HepG2 (cell line): ENCODE data around the gene LRRC40. TPM values are rescaled to one million over a fixed set of nuclear protein-coding genes. Genes with fewer than 3 reads are reported as not detected.
A peak's percentile ranks its signal among the peaks of the same experiment; 100 is the strongest.

Experiments
- ATAC-seq: fragments of 200-7000 bp; cut with Tn5 transposase; 3 replicates; pipeline ENCODE4 v1.9.1; 2020; ENCODE audit warnings: mild to moderate bottlenecking, moderate library complexity
- BruUV-seq: library from RNA; stranded (reverse); fragments of 400-500 nt; replicated peaks from 2 replicates; lab custom pipeline; 2021; lab: Mats Ljungman, UMichigan
- CTCF ChIA-PET: fragments of 300-600 bp; formaldehyde crosslinking; extraction: SDS; loops from one replicate; lab custom pipeline; 2021; ENCODE audit warnings: low total read pairs, inconsistent platforms, low intra/inter-chr PET ratio; lab: Yijun Ruan, JAX
- POLR2A ChIA-PET: fragments of 350-600 bp; sonication (Branson Sonifier 250); formaldehyde crosslinking; loops from one replicate; lab custom pipeline; 2020; ENCODE audit warnings: antibody characterized with exemption, inconsistent platforms; lab: Yijun Ruan, JAX
- DNase-seq: peaks from one replicate; pipeline ENCODE4 v3.0.0-alpha.2; 2015; ENCODE audit warnings: low spot score
- FAIRE-seq: peaks from 3 replicates; lab custom pipeline; 2011; peaks lifted over from hg19 to GRCh38; lab: Jason Lieb, UNC
- H2AFZ ChIP-seq: one replicate; pipeline ENCODE4 v1.6.1; 2011; ENCODE audit warnings: low read length, inconsistent platforms
- H3K27ac ChIP-seq: fragments of 300-600 bp; 3 replicates; pipeline ENCODE4 v1.8.0; 2011; ENCODE audit warnings: mixed run types, mild to moderate bottlenecking, mixed read lengths, low read length, inconsistent platforms; ENCODE audit not compliant: insufficient read depth; ENCODE audit errors: extremely low read length
- H3K27me3 ChIP-seq, 2 experiments: fragments of 200-600 bp in 1 of 2; 2 replicates in 1 of 2; 3 replicates in 1 of 2; pipeline versions ENCODE4 v1.6.0 to v1.8.0; 2011; ENCODE audit warnings: low read length in 2 of 2, mild to moderate bottlenecking in 2 of 2, moderate library complexity in 2 of 2, inconsistent platforms in 1 of 2; ENCODE audit not compliant: insufficient read depth in 2 of 2, control insufficient read depth in 1 of 2
- H3K36me3 ChIP-seq, 2 experiments: fragments of 200-600 bp in 1 of 2; replicated peaks in 1 of 2; 2 replicates in 1 of 2; 3 replicates in 1 of 2; pipeline versions ENCODE4 v1.5.1 to v1.8.0; 2011; ENCODE audit warnings: low read length in 2 of 2, inconsistent platforms in 1 of 2; ENCODE audit not compliant: insufficient read depth in 2 of 2, control insufficient read depth in 1 of 2
- H3K4me1 ChIP-seq: 2 replicates; pipeline ENCODE4 v1.5.1; 2012; ENCODE audit warnings: low read length, inconsistent platforms; ENCODE audit not compliant: insufficient read depth
- H3K4me2 ChIP-seq: 2 replicates; pipeline ENCODE4 v1.6.0; 2011; ENCODE audit warnings: low read depth, low read length, inconsistent platforms
- H3K4me3 ChIP-seq, 3 experiments: fragments of 200-600 bp in 1 of 3; sonication (generic), shearing (Covaris generic) in 1 of 3; replicated peaks in 1 of 3; 2 replicates each; pipeline ENCODE4 v1.5.1; 2011 to 2016; ENCODE audit warnings: low read length in 3 of 3, inconsistent platforms in 2 of 3, low read depth in 2 of 3, mild to moderate bottlenecking in 2 of 3, control low read depth in 1 of 3, mixed read lengths in 1 of 3; ENCODE audit not compliant: insufficient read depth in 1 of 3
- H3K79me2 ChIP-seq: one replicate; pipeline ENCODE4 v1.6.1; 2011; ENCODE audit warnings: low read length, inconsistent platforms; ENCODE audit not compliant: insufficient read depth
- H3K9ac ChIP-seq: 2 replicates; pipeline ENCODE4 v1.6.0; 2011; ENCODE audit warnings: mild to moderate bottlenecking, low read depth, low read length, inconsistent platforms; ENCODE audit not compliant: insufficient read depth
- H3K9me3 ChIP-seq: 2 replicates; pipeline ENCODE4 v1.5.1; 2012; ENCODE audit warnings: mild to moderate bottlenecking, low read length
- H4K20me1 ChIP-seq: 2 replicates; pipeline ENCODE4 v1.6.0; 2011; ENCODE audit warnings: inconsistent platforms, mild to moderate bottlenecking, low read length, moderate library complexity; ENCODE audit not compliant: insufficient read depth
- CSRNP1 ChIP-seq: sonication (generic); formaldehyde crosslinking; IDR thresholded peaks from 2 replicates; pipeline ENCODE4 v1.8.1; 2023; ENCODE audit warnings: mild to moderate bottlenecking, missing genetic modification reagents
- DZIP1 ChIP-seq: sonication (generic); formaldehyde crosslinking; IDR thresholded peaks from 2 replicates; pipeline ENCODE4 v1.5.0; 2020; ENCODE audit warnings: mild to moderate bottlenecking, missing genetic modification reagents
- GATAD1 ChIP-seq: IDR thresholded peaks from 2 replicates; pipeline ENCODE4 v1.6.1; 2016; ENCODE audit warnings: missing genetic modification reagents, missing compliant biosample characterization
- HOXA5 ChIP-seq: sonication (generic); formaldehyde crosslinking; IDR thresholded peaks from 2 replicates; pipeline ENCODE4 v1.4.0; 2020; ENCODE audit warnings: missing genetic modification reagents
- HOXA9 ChIP-seq: sonication (generic); formaldehyde crosslinking; IDR thresholded peaks from 2 replicates; pipeline ENCODE4 v1.8.1; 2022; ENCODE audit warnings: missing genetic modification reagents, mild to moderate bottlenecking, moderate library complexity, borderline replicate concordance
- JARID2 ChIP-seq: sonication (generic); formaldehyde crosslinking; IDR thresholded peaks from 2 replicates; pipeline ENCODE4 v1.8.1; 2023; ENCODE audit warnings: missing genetic modification reagents, inconsistent platforms; ENCODE audit not compliant: insufficient replicate concordance
- POLR2G ChIP-seq: fragments of 200-400 bp; formaldehyde crosslinking; IDR thresholded peaks from 2 replicates; pipeline ENCODE4 v1.6.1; 2018; ENCODE audit warnings: mild to moderate bottlenecking, low read depth, low read length, moderate library complexity
- SP2 ChIP-seq: sonication (generic); formaldehyde crosslinking; IDR thresholded peaks from 2 replicates; pipeline ENCODE4 v1.5.1; 2020; ENCODE audit warnings: mild to moderate bottlenecking, missing genetic modification reagents
- SRY ChIP-seq: sonication (generic); formaldehyde crosslinking; IDR thresholded peaks from 2 replicates; pipeline ENCODE4 v1.8.0; 2022; ENCODE audit warnings: mild to moderate bottlenecking, missing genetic modification reagents
- ZNF251 ChIP-seq: sonication (generic); formaldehyde crosslinking; IDR thresholded peaks from 2 replicates; pipeline ENCODE4 v1.9.0; 2021; ENCODE audit warnings: mild to moderate bottlenecking, missing genetic modification reagents
- ZNF556 ChIP-seq: sonication (generic); formaldehyde crosslinking; IDR thresholded peaks from 2 replicates; pipeline ENCODE4 v1.4.0; 2020; ENCODE audit warnings: mild to moderate bottlenecking, missing genetic modification reagents, borderline replicate concordance
- ZNF564 ChIP-seq: sonication (generic); formaldehyde crosslinking; IDR thresholded peaks from 2 replicates; pipeline ENCODE4 v1.8.1; 2023; ENCODE audit warnings: mild to moderate bottlenecking, missing genetic modification reagents
- ZNF678 ChIP-seq: sonication (generic); formaldehyde crosslinking; IDR thresholded peaks from 2 replicates; pipeline ENCODE4 v1.4.0; 2020; ENCODE audit warnings: mild to moderate bottlenecking, missing genetic modification reagents
- ZNF777 ChIP-seq: sonication (generic); formaldehyde crosslinking; IDR thresholded peaks from 2 replicates; pipeline ENCODE4 v1.4.0; 2020; ENCODE audit warnings: missing genetic modification reagents
- ZZZ3 ChIP-seq: sonication (generic); formaldehyde crosslinking; IDR thresholded peaks from 2 replicates; pipeline ENCODE4 v1.4.0; 2020; ENCODE audit warnings: missing genetic modification reagents, mild to moderate bottlenecking, borderline replicate concordance
- WGBS: methylation state at CpG from one replicate; pipeline ENCODE4 v1.1.6; 2017; ENCODE audit warnings: low lambda C conversion rate; 5-methylcytosine and 5-hydroxymethylcytosine counted together
- in situ Hi-C: cut with HindIII; loops from 2 replicates; pipeline ENCODE4 v1.10.0; 2017; ENCODE audit warnings: low pct_unique_long_range_greater_than_20kb; ENCODE audit not compliant: extremely low pct_ligation_motif_present
- intact Hi-C: fragments of 100-400 bp; cut with micrococcal nuclease; formaldehyde crosslinking; loops from one replicate; pipeline ENCODE4 v1.10.0; 2022; ENCODE audit not compliant: unreplicated experiment
- polyA plus RNA-seq, 8 experiments: library from polyadenylated mRNA; depleted of rRNA in 3 of 8; stranded (reverse) in 7 of 8; unstranded in 1 of 8; fragments of >200 nt; fragmentation: Illumina TruSeq in 4 of 8; extraction: Trizol in 4 of 8; gene quantifications; 2 replicates each; pipeline versions ENCODE4 v1.2.1 to v1.2.3, GENCODE V29; 2011 to 2016; ENCODE audit warnings: low read depth in 4 of 8, missing spikeins in 1 of 8, mixed read lengths in 1 of 8; ENCODE audit not compliant: insufficient read depth in 1 of 8
- total RNA-seq, 5 experiments: library from RNA; depleted of rRNA; stranded (reverse); fragments of >200 nt; fragmentation: Illumina TruSeq; extraction: Trizol; gene quantifications; 2 replicates each; pipeline ENCODE4 v1.2.3, GENCODE V29; 2016; ENCODE audit warnings: low read depth in 1 of 5
- TF ChIP-seq, protein P1 (sequence below): sonication (generic); formaldehyde crosslinking; IDR thresholded peaks from 2 replicates; pipeline ENCODE4 v1.5.0; 2020; ENCODE audit warnings: missing genetic modification reagents

LRRC40 gene
- total and polyA plus RNA-seq, 2 of the 13 experiments (the other 11 are each of a cell fraction or from before 2014, with no cell fraction given), result 10.3 to 32.7 TPM

GRCh38 chr1:70221238-70222121 is 16.1 kb upstream of the LRRC40 start, which contains the start of gene SRSF11:
TSS of gene SRSF11 (plus strand) at chr1:70221380. CDS start at chr1:70221637, 257 bp downstream.
- FAIRE-seq, result no peak
- Histone ChIP-seq H3K4me1 (peaks cover 37% of the 10 kb centered on the region), H3K79me2 (peaks cover 93% of the 10 kb centered on the region), H4K20me1 (peaks cover 27% of the 10 kb centered on the region), H3K9ac (peak within 1 kb of the TSS; percentile 96), H3K27ac (peak within 1 kb of the TSS; percentile 97), H3K4me2 (peak within 1 kb of the TSS; percentile 87), H3K4me3 (peak within 1 kb of the TSS; percentile 82 to 97 (median 91)), H3K36me3 (peaks cover 1 to 20% of the 10 kb centered on the region in 2 experiments; a peak in 3 of 5 replicates), H3K27me3 (no peaks in the 10 kb centered on the region; a peak in 1 of 5 replicates), H2AFZ (no peak within 1 kb of the TSS), H3K9me3 (no peaks in the 10 kb centered on the region)
- DNase-seq, result peak; percentile 85
- in situ Hi-C loops, result no loop called here
- ChIA-PET POLR2A (interaction anchor here (1.0 to 2.5 kb wide), 8 partner anchors 11 to 190 kb away, joined by 4 to 41 read pairs (median 8); partner anchors contain the start of genes ANKRD13C, CTH and LRRC40), CTCF (no interaction called here)
- WGBS, result under 1% methylated on average over 49 of the region's 74 CpGs
- peak; percentile 97 for ATAC-seq
- intact Hi-C loops, result loop anchor here (1.0 to 5.0 kb wide), 3 partner anchors 16 to 191 kb away; partner anchors contain the start of genes CTH and LRRC40
- TSS peak; percentile 43 for BruUV-seq
- TF ChIP-seq GATAD1 (CRISPR knock-in tag) (peak; percentile 86), ZNF556 (CRISPR knock-in tag) (peak; percentile 70; the same call in 1 of the 2 replicates), ZNF564 (CRISPR knock-in tag) (peak; percentile 76; the same call in 1 of the 2 replicates), SRY (CRISPR knock-in tag) (peak; percentile 56; the same call in 1 of the 2 replicates), ZNF777 (CRISPR knock-in tag) (no peak; the same call in 1 of the 2 replicates), ZNF678 (CRISPR knock-in tag) (peak; percentile 64; the same call in 1 of the 2 replicates), JARID2 (CRISPR knock-in tag) (no peak), HOXA9 (CRISPR knock-in tag) (0 out of 2 replicates have a peak, but pooled peaks have one; percentile 41), DZIP1 (CRISPR knock-in tag) (0 out of 2 replicates have a peak, but pooled peaks have one; percentile 60), ZNF251 (CRISPR knock-in tag) (no peak), HOXA5 (CRISPR knock-in tag) (no peak; the same call in 1 of the 2 replicates), ZZZ3 (CRISPR knock-in tag) (peak; percentile 62; the same call in 1 of the 2 replicates), CSRNP1 (CRISPR knock-in tag) (peak; percentile 39; the same call in 1 of the 2 replicates), SP2 (CRISPR knock-in tag) (no peak; the same call in 1 of the 2 replicates), POLR2G (peak; percentile 91)
- TF ChIP-seq, protein P1, sequence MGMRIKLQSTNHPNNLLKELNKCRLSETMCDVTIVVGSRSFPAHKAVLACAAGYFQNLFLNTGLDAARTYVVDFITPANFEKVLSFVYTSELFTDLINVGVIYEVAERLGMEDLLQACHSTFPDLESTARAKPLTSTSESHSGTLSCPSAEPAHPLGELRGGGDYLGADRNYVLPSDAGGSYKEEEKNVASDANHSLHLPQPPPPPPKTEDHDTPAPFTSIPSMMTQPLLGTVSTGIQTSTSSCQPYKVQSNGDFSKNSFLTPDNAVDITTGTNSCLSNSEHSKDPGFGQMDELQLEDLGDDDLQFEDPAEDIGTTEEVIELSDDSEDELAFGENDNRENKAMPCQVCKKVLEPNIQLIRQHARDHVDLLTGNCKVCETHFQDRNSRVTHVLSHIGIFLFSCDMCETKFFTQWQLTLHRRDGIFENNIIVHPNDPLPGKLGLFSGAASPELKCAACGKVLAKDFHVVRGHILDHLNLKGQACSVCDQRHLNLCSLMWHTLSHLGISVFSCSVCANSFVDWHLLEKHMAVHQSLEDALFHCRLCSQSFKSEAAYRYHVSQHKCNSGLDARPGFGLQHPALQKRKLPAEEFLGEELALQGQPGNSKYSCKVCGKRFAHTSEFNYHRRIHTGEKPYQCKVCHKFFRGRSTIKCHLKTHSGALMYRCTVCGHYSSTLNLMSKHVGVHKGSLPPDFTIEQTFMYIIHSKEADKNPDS (CRISPR knock-in tag), result 0 out of 2 replicates have a peak, but pooled peaks have one; percentile 50
